ENCODE measurements around the gene ADD1.

DNA sequence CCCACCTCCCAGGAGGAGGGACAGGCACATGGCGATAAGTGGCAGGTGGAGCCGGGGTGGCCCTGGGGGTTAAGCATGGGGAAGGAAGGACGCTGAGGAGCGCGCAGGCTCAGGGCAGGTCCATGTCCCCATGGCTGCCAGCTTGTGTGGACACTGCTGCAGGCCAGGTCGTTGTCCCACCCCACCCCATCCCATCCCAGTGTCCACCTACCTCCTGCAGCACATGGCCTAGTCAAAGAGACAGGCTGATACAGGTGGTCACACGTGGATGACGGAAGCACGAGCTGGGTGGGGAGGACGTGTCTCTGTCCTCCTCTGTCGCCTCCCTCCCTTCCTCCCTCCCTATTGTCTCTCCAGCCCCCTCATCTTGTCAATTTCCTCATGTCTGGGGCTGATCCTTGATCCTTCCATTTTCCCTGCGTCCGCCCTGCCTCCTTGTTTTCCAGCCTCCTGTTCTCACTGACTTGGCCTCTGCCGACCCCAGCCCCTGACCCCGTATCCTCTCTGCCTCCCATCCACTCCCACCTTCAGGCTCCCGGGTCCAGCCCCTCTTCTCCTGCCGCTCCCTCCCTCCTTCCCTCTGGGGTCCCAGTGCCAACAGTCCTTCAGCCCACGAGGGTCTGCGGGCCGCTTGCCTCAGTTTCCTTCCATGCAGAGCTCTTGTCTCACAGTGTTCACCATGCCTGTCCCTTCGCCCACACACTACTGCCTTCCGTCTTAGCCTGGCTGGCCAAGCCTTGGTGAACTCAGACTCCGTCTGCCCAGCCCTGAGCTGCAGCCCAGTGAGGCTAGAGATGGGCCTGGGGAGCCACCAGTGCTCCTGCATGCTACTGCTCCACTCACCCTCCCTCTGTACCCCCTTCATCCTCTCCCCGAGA, 15.5 kb upstream of the ADD1 start:
- TF ChIP-seq, protein P1, sequence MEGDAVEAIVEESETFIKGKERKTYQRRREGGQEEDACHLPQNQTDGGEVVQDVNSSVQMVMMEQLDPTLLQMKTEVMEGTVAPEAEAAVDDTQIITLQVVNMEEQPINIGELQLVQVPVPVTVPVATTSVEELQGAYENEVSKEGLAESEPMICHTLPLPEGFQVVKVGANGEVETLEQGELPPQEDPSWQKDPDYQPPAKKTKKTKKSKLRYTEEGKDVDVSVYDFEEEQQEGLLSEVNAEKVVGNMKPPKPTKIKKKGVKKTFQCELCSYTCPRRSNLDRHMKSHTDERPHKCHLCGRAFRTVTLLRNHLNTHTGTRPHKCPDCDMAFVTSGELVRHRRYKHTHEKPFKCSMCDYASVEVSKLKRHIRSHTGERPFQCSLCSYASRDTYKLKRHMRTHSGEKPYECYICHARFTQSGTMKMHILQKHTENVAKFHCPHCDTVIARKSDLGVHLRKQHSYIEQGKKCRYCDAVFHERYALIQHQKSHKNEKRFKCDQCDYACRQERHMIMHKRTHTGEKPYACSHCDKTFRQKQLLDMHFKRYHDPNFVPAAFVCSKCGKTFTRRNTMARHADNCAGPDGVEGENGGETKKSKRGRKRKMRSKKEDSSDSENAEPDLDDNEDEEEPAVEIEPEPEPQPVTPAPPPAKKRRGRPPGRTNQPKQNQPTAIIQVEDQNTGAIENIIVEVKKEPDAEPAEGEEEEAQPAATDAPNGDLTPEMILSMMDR (IDR thresholded peaks at IDR 0.05) = no peak
- no peak for TF ChIP-seq EZH2 (IDR thresholded peaks at IDR 0.05; ENCODE audit: borderline replicate concordance, insufficient read depth, low read depth, low read length, poor library complexity, severe bottlenecking)
